HepG2 (cell line): ENCODE measurements around the gene FAM20C. TPM values are rescaled to one million over a fixed set of nuclear protein-coding genes. Genes with fewer than 3 reads are reported as not detected.

ENCODE experiments used
- ATAC-seq: fragments of 200-7000 bp; cut with Tn5 transposase; 3 replicates; pipeline ENCODE4 v1.9.1; 2020; ENCODE audit warnings: mild to moderate bottlenecking, moderate library complexity
- BruUV-seq: library from RNA; stranded (reverse); fragments of 400-500 nt; replicated peaks from 2 replicates; lab custom pipeline; 2021; lab: Mats Ljungman, UMichigan
- CTCF ChIA-PET: fragments of 300-600 bp; formaldehyde crosslinking; extraction: SDS; loops from one replicate; lab custom pipeline; 2021; ENCODE audit warnings: low total read pairs, inconsistent platforms, low intra/inter-chr PET ratio; lab: Yijun Ruan, JAX
- POLR2A ChIA-PET: fragments of 350-600 bp; sonication (Branson Sonifier 250); formaldehyde crosslinking; loops from one replicate; lab custom pipeline; 2020; ENCODE audit warnings: antibody characterized with exemption, inconsistent platforms; lab: Yijun Ruan, JAX
- DNase-seq: peaks from one replicate; pipeline ENCODE4 v3.0.0-alpha.2; 2015; ENCODE audit warnings: low spot score
- FAIRE-seq: peaks from 3 replicates; lab custom pipeline; 2011; peaks lifted over from hg19 to GRCh38; lab: Jason Lieb, UNC
- H2AFZ ChIP-seq: one replicate; pipeline ENCODE4 v1.6.1; 2011; ENCODE audit warnings: low read length, inconsistent platforms
- H3K27ac ChIP-seq: fragments of 300-600 bp; 3 replicates; pipeline ENCODE4 v1.8.0; 2011; ENCODE audit warnings: mixed run types, mild to moderate bottlenecking, mixed read lengths, low read length, inconsistent platforms; ENCODE audit not compliant: insufficient read depth; ENCODE audit errors: extremely low read length
- H3K27me3 ChIP-seq, 2 experiments: fragments of 200-600 bp in 1 of 2; 2 replicates in 1 of 2; 3 replicates in 1 of 2; pipeline versions ENCODE4 v1.6.0 to v1.8.0; 2011; ENCODE audit warnings: low read length in 2 of 2, mild to moderate bottlenecking in 2 of 2, moderate library complexity in 2 of 2, inconsistent platforms in 1 of 2; ENCODE audit not compliant: insufficient read depth in 2 of 2, control insufficient read depth in 1 of 2
- H3K36me3 ChIP-seq, 2 experiments: fragments of 200-600 bp in 1 of 2; replicated peaks in 1 of 2; 2 replicates in 1 of 2; 3 replicates in 1 of 2; pipeline versions ENCODE4 v1.5.1 to v1.8.0; 2011; ENCODE audit warnings: low read length in 2 of 2, inconsistent platforms in 1 of 2; ENCODE audit not compliant: insufficient read depth in 2 of 2, control insufficient read depth in 1 of 2
- H3K4me1 ChIP-seq: 2 replicates; pipeline ENCODE4 v1.5.1; 2012; ENCODE audit warnings: low read length, inconsistent platforms; ENCODE audit not compliant: insufficient read depth
- H3K4me2 ChIP-seq: 2 replicates; pipeline ENCODE4 v1.6.0; 2011; ENCODE audit warnings: low read depth, low read length, inconsistent platforms
- H3K4me3 ChIP-seq, 3 experiments: fragments of 200-600 bp in 1 of 3; sonication (generic), shearing (Covaris generic) in 1 of 3; replicated peaks in 1 of 3; 2 replicates each; pipeline ENCODE4 v1.5.1; 2011 to 2016; ENCODE audit warnings: low read length in 3 of 3, inconsistent platforms in 2 of 3, low read depth in 2 of 3, mild to moderate bottlenecking in 2 of 3, control low read depth in 1 of 3, mixed read lengths in 1 of 3; ENCODE audit not compliant: insufficient read depth in 1 of 3
- H3K79me2 ChIP-seq: one replicate; pipeline ENCODE4 v1.6.1; 2011; ENCODE audit warnings: low read length, inconsistent platforms; ENCODE audit not compliant: insufficient read depth
- H3K9ac ChIP-seq: 2 replicates; pipeline ENCODE4 v1.6.0; 2011; ENCODE audit warnings: mild to moderate bottlenecking, low read depth, low read length, inconsistent platforms; ENCODE audit not compliant: insufficient read depth
- H3K9me3 ChIP-seq: 2 replicates; pipeline ENCODE4 v1.5.1; 2012; ENCODE audit warnings: mild to moderate bottlenecking, low read length
- H4K20me1 ChIP-seq: 2 replicates; pipeline ENCODE4 v1.6.0; 2011; ENCODE audit warnings: inconsistent platforms, mild to moderate bottlenecking, low read length, moderate library complexity; ENCODE audit not compliant: insufficient read depth
- HIVEP1 ChIP-seq: sonication (generic); formaldehyde crosslinking; IDR thresholded peaks from 2 replicates; pipeline ENCODE4 v1.4.0; 2020; ENCODE audit warnings: mild to moderate bottlenecking, missing genetic modification reagents
- HOMEZ ChIP-seq: IDR thresholded peaks from 2 replicates; pipeline ENCODE4 v1.6.1; 2016; ENCODE audit warnings: low read depth
- IKZF5 ChIP-seq: IDR thresholded peaks from 2 replicates; pipeline ENCODE4 v1.6.1; 2018; ENCODE audit warnings: missing genetic modification reagents, mild to moderate bottlenecking, missing compliant biosample characterization
- SRSF4 ChIP-seq: fragments of 200-400 bp; formaldehyde crosslinking; IDR thresholded peaks from one replicate; pipeline ENCODE4 v1.6.1; 2018; ENCODE audit warnings: mild to moderate bottlenecking, low read depth, low read length, moderate library complexity; ENCODE audit not compliant: poor library complexity, severe bottlenecking
- TEAD3 ChIP-seq: optimal IDR thresholded peaks from 2 replicates; pipeline ENCODE3; 2016; ENCODE audit warnings: borderline replicate concordance
- ZBTB25 ChIP-seq: IDR thresholded peaks from 2 replicates; pipeline ENCODE4 v1.6.1; 2018; ENCODE audit warnings: missing genetic modification reagents
- WGBS: methylation state at CpG from one replicate; pipeline ENCODE4 v1.1.6; 2017; ENCODE audit warnings: low lambda C conversion rate; 5-methylcytosine and 5-hydroxymethylcytosine counted together
- in situ Hi-C: cut with HindIII; loops from 2 replicates; pipeline ENCODE4 v1.10.0; 2017; ENCODE audit warnings: low pct_unique_long_range_greater_than_20kb; ENCODE audit not compliant: extremely low pct_ligation_motif_present
- intact Hi-C: fragments of 100-400 bp; cut with micrococcal nuclease; formaldehyde crosslinking; loops from one replicate; pipeline ENCODE4 v1.10.0; 2022; ENCODE audit not compliant: unreplicated experiment
- polyA plus RNA-seq, 8 experiments: library from polyadenylated mRNA; depleted of rRNA in 3 of 8; stranded (reverse) in 7 of 8; unstranded in 1 of 8; fragments of >200 nt; fragmentation: Illumina TruSeq in 4 of 8; extraction: Trizol in 4 of 8; gene quantifications; 2 replicates each; pipeline versions ENCODE4 v1.2.1 to v1.2.3, GENCODE V29; 2011 to 2016; ENCODE audit warnings: low read depth in 4 of 8, missing spikeins in 1 of 8, mixed read lengths in 1 of 8; ENCODE audit not compliant: insufficient read depth in 1 of 8
- total RNA-seq, 5 experiments: library from RNA; depleted of rRNA; stranded (reverse); fragments of >200 nt; fragmentation: Illumina TruSeq; extraction: Trizol; gene quantifications; 2 replicates each; pipeline ENCODE4 v1.2.3, GENCODE V29; 2016; ENCODE audit warnings: low read depth in 1 of 5

Gene FAM20C
- total and polyA plus RNA-seq, 2 of the 13 experiments (the other 11 are each of a cell fraction or from before 2014, with no cell fraction given) = 11.9 to 19.9 TPM

- in situ Hi-C loops = no loop called here
Measured at GRCh38 chr7:178444-178843, 13.9 kb upstream of the FAM20C start.

More at GRCh38 chr7:178444-178843, 13.9 kb upstream of the FAM20C start:
- POLR2A ChIA-PET = no interaction called here
- no peak for TF ChIP-seq SRSF4
- no peak for TF ChIP-seq ZBTB25 (CRISPR knock-in tag)
- no peak for TF ChIP-seq HOMEZ (CRISPR knock-in tag)
- TF ChIP-seq IKZF5 (CRISPR knock-in tag) = no peak
- TF ChIP-seq TEAD3 (CRISPR knock-in tag) = no peak
- TF ChIP-seq HIVEP1 = no peak
- FAIRE-seq = no peak
- intact Hi-C loops = no loop called here
- H3K4me2 ChIP-seq = no peak overlapping the region
- H3K27ac ChIP-seq = no peak overlapping the region
- CTCF ChIA-PET = no interaction called here
- H3K36me3 ChIP-seq = no peaks in the 10 kb centered on the region
- 69% methylated on average over 24 of the region's 28 CpGs for WGBS
- no TSS peak for BruUV-seq
- H3K9me3 ChIP-seq = no peaks in the 10 kb centered on the region
- no peak overlapping the region for H3K4me3 ChIP-seq
- no peak for ATAC-seq
- peaks cover 24 to 82% of the 10 kb centered on the region in 2 experiments for H3K27me3 ChIP-seq
- H3K9ac ChIP-seq = no peak overlapping the region
- H2AFZ ChIP-seq = no peak overlapping the region
- H3K4me1 ChIP-seq = no peaks in the 10 kb centered on the region
- H4K20me1 ChIP-seq = no peaks in the 10 kb centered on the region; the same call in 1 of the 2 replicates
- H3K79me2 ChIP-seq = no peaks in the 10 kb centered on the region
- DNase-seq = no peak
